NCI-H2227 (cell line): ENCODE measurements around the gene SSPN.

ENCODE experiments used
- DNase-seq: peaks from one replicate; lab custom pipeline; 2025; ENCODE audit not compliant: unreplicated experiment; lab: John Stamatoyannopoulos, UW

The SSPN gene

DNA sequence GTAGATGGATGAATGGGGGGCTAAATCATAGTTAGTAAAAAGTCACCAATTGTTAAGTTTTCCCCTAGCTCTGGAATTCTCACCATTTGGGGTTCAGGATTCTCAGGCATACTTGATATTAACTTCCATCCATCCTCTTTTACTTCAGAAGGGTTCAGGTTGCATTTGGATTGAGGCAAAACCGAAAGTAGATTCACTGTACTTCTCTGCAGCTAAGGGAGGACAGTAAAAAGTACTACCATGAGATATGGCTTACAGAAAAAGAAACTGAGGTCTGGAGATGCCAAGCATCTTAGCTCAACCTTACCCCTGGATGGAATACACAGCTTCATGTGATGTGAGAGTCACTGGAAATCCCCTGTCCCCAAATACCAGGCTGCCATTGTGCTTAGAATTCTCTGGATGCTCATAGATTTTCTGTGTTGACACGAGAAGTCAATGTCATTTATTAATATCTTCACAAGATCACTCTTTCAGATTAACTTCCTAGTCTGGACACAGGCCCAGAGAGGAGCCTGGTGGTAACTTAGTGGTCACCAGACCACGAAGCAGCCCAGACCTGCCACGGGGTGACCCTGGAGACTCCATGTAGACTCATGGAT is 87.1 kb downstream of the SSPN start:
- no peak for DNase-seq

DNA sequence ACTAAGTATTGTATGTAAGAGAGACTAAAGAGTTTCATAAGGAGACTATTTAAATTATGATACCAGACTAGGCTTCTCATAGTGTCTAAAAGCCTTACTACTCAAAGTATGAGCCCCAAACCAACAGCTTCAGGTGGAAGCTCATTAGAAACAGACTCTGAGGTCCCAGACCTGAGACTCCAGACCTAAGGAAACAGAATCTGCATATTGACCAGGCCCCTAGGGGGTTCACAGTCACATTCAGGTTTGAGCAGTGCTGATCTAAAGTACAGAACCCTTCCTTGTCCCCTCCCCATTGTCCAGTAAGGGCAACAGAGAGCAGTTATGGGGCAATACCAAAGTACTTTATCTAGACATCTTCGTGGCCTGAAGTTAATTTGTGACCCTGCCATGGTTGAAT is 87.7 kb downstream of the SSPN start:
- no peak for DNase-seq

DNA sequence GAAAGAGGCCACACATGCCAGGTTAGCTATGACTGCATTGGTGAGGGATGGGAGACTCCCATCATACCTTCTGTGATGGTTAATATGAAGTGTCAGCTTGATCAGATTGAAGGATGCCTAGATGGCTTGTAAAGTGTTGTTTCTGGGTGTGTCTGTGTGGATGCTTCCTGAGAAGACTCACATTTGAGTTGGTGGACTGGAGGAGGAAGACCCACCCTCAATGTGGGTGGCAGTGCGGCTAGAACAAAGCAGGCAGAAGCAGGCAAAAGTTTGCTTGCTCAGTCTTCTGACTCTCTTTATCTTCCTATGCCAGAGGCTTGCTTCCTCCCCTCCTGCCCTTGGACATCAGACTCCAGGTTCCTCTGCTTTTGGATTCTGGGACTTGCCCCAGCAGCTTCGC is 88.2 kb downstream of the SSPN start:
- no peak for DNase-seq

DNA sequence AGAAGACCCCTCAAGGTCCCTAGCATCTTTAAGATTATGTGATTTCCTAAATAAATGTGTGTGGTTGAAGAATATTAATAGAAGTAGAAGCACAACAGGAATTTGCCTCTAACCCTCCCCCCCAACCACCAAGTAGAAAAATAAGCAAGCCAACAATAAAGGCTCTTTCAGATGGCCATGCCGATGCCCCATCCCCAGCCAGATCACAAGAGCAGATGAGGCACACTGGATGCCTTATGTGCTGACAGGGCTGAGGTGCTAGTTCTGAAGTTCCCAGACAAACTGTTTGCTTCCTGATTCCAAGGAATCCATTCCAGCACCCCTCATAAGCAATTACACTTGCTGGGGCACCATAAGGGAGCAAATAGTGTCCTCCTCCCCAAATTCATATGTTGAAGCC is 90.0 kb downstream of the SSPN start:
- no peak for DNase-seq

DNA sequence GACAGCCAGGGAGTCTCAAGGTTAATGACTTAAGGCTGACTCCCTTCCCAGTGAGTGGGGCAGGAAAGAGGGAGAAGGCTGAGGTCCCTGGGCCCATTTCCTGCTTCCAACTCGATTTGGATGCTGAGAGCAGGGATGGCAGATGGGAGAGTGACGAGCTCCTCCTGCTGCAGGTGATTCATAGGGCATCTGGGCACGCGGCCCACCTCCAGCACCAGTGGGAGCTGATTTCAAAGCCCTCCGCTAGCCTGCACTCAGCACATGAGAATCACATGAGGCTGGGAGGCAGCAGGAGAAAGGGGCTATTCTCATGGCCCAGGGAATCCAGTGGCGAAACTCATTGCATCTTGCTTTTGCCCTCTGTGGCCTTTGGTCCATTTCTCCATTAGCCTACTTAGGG is 90.8 kb downstream of the SSPN start:
- DNase-seq, result no peak

DNA sequence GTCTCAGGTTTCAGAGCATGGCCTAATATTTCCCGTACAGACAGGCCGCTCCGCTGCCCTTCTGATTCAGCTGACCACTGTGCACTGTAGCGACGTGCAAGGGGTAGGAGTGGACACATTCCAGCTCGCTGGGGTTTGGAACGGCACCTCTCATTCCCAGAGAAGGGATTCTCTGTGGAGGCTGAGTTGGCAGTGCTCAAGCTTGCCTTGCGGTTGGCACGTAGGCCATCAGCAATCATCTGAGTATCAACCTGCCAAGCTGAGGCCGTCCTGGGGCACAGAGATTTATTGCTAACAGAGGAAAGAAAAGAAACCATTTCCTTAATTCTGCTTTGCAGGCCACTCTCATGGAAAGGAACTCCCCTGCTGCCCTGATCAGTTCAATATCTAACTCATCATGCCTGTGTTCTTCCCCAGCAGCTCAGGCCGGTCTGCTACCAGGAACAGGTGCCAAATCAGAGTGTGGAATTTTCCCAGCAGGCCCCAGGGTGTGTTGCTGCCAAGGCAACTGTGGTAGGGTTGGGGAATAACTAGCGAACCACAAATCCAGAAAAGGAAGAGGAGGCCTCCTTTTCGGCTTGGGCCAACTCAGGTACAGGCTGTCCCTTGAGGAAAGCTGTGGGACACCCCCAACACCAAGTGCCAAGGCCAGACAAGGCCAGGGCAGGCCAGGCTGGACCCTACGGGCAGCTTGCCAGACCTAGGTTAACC is 92.5 kb downstream of the SSPN start:
- DNase-seq, result no peak

DNA sequence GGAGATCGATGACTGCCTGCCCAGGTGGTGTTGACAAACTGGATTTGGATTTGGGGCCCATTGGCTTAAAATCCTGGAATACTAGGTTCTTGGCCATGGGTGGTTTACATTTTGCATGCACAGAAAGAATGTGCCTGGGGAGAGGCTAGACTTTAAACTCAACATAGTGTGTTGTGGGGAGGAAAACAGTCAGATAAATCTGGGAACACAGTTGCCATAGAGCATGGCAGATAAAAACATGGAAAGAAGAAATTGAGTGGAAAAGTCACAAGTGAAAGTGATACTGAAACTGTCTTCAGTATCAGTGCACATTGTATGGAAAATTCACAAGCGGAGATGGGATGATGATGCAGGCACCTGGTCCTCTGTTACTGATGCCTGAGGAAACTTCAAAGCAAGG is 95.2 kb downstream of the SSPN start:
- DNase-seq, result no peak

DNA sequence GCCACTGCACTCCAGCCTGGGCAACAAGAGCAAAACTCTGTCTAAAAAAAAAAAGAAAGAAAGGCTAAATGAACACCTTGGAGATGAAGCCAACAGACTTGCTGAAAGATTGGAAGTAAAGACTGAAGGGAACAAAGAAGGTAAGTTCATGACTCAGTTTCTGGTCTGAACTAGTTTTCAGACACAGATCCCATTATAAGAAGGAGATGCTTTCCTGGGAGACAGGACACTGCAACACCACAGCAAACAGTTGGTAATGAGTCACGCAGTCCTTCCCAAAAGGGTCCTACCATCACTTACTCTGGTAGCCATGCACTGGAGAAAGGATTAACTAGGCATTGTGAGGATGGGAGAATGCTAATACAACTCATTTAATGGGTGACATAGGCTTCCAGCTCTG is 97.2 kb downstream of the SSPN start:
- DNase-seq, result no peak

DNA sequence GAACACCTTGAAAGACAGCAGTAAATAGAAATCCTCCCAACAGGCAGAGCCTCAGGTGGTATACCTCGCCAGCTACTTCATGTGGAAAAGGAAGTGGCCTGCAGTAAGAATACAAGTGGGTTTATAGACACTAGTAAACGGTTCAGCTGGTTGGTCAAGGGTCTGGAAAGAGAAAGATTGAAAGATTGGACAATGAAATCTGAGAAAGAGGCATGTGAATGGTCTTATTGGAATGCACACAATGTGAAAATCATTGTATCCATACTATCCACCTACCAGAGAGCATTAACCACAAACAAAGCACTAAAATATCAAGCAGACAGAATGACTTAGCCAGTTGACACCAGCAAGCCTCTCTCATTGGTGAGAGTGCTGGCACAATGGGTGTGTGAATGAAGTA is 98.2 kb downstream of the SSPN start:
- DNase-seq, result no peak

DNA sequence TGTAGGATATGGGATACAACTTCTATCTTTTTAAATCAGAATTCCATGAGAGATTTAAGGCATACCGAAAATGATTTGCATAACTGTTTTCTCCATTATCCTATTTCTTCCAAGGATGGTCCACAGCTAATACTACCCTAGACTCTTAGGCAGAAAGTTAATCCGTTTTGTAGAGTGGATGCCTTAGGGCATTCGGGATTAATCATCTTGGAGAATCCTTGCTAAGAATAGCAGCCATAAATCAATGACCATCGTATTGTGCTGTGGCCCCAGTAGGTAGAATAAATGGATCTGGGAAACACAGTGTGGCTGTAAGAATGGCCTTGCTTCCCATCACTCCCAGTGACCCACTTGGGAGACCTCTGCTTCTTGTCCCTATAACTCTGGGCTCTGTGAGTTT is 99.6 kb downstream of the SSPN start:
- DNase-seq, result no peak

DNA sequence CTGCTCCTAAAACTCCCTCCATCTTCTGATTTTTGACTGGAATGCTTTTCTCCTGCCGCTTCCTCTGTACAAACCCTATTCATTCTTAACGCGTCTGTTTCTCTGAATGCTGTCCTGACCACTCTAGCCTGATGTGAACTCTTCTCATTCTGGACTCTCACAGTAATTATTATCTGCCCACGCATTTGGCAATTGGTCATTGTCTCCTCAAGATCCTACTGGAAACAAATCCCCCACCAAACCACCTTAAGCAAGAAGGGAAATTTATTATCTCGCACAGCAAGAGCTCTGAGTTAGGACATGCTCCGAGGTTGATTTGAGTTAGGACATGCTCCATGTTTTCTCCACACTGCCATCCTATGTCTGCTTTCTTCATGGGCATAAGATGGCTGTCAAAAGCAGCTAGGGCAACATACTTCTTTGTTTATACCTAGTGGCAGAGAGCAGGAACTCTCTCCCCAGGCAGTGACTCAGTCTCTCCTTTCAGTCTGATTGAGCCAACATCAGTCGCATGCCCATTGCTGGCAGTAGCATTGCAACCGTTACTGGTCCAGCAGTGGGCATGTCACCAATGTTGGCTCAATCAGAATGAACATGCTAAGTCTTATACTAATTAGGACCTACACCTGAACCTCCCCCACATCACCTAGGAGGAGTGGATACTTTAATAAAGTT is 102.2 kb downstream of the SSPN start:
- DNase-seq, result no peak

DNA sequence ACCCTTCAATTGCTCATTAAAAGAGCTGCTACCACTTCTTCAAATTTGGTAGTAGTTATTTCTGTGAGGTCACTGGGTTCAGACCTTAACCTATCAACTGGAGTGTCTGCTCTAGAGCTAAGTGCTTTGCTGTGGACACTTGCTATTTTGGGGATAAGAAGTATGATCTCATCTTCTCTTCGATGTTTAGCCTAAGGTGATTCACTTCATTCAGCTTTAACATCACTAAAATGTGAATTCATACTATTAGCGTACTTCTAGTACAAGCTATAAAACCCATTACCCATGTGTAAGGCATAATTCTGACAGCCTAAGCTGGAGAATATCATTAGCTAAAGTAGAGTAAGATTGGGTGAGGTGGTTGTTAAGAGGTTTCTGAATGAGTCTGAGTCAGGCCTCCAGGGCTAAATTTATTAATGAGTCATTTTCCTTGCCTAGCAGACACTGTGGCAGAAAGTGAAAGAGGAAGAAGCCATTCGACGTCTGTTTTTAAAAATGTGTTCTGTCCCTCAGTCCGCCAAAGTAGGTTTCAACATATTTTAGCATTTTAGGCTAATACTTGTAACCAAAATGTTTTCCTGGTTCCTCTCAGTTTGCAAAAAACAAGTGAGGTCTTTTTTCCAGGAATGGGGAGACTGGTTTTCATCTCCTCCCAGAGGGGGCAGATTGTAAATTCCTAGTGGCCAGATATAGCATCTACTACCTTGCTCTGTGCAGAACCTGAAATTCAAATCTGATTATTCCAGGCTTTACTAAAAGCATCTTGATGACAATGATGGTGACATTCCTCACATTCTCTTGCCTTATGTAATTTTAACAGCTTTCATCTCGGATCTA is 103.6 kb downstream of the SSPN start:
- no peak for DNase-seq

DNA sequence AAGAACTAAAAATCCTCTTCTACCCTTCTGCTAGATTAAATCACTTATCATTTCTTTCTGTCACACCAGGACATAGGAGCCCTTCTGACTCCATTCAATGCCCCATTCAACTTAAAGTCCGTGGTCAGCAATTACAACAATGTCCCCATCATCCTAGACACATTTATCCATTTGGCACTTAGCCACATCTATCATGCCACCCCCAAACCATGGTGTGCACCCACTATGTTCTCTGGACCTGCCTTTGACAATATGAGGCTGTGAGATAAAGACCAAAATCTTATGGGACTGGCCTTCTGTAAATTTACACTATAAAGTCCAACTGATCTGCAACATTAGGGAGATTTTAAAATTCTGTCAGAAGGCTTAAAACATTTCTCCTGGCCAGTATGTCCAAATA is 104.4 kb downstream of the SSPN start:
- DNase-seq, result no peak
